Cardiac septum (tissue), 1 donor: ENCODE measurements around the gene RNF43. TPM values are rescaled to one million over a fixed set of nuclear protein-coding genes. Genes with fewer than 3 reads are reported as not detected.

Experiments
- DNase-seq: peaks from one replicate; pipeline ENCODE4 v3.0.0-alpha.2; 2020; ENCODE audit warnings: low spot score
- intact Hi-C: fragments of 100-400 bp; cut with DNase I; formaldehyde crosslinking; loops from one replicate; pipeline ENCODE4 v1.14.0; 2022
- total RNA-seq: library from RNA; stranded (reverse); fragmentation: NEBNext Ultra II Directional; extraction: Animal tissue kit (Norgen Biotek cat#: 25700); gene quantifications from one replicate; pipeline ENCODE4 v1.2.1, GENCODE V29; 2021
- donor health status: DM: no; HTN: no; CAD: no.

RNF43 gene
- total RNA-seq, 1 donor from 2014 or later = 1.6 TPM

- no peak for DNase-seq
- intact Hi-C loops = no loop called here
These were observed 47.9 kb downstream of the RNF43 start for GRCh38 chr17:58369214-58370031.

GRCh38 chr17:58368860-58369213, 48.5 kb downstream of the RNF43 start:
- intact Hi-C loops = no loop called here
- no peak for DNase-seq

Other genes with a start within 250 kb of the RNF43 start
- not detected for gene EPX, start 224.8 kb downstream of the RNF43 start, total RNA-seq
- 9.3 TPM for gene MKS1, start 198.3 kb downstream of the RNF43 start, total RNA-seq
- gene LPO, start 178.9 kb downstream of the RNF43 start, total RNA-seq = not detected
- gene MPO, start 136.6 kb downstream of the RNF43 start, total RNA-seq = 0.94 TPM
- gene TSPOAP1, start 88.7 kb downstream of the RNF43 start, total RNA-seq = 10.7 TPM
- 49.4 TPM for gene SUPT4H1, start 65.3 kb downstream of the RNF43 start, total RNA-seq
- gene HSF5, start 70.9 kb upstream of the RNF43 start, total RNA-seq = not detected
- gene MTMR4, start 97.1 kb upstream of the RNF43 start, total RNA-seq = 23.4 TPM